Fibroblast of the aortic adventitia (primary cell): ENCODE measurements around the gene DNAH3. TPM values are rescaled to one million over a fixed set of nuclear protein-coding genes. Genes with fewer than 3 reads are reported as not detected.
"Not testable (repeated sequence)": the region's sequence is repeated elsewhere in the genome, so short reads cannot be mapped to it uniquely, and the experiment has no call there.

Experiments used
- DNase-seq: peaks from one replicate; pipeline ENCODE4 v3.0.0-alpha.2; 2010; ENCODE audit warnings: low read depth
- H3K4me3 ChIP-seq: 2 replicates; pipeline ENCODE4 v1.5.1; 2011; ENCODE audit warnings: low read depth, mild to moderate bottlenecking, control low read depth, low read length, moderate library complexity
- total RNA-seq: library from RNA; depleted of rRNA; stranded (reverse); fragments of >200 nt; gene quantifications from 2 replicates; pipeline ENCODE4 v1.2.3, GENCODE V29; 2012; ENCODE audit warnings: low replicate concordance
- TF ChIP-seq, protein P1 (sequence below): IDR thresholded peaks from 2 replicates; pipeline ENCODE4 v1.5.1; 2011; ENCODE audit warnings: mild to moderate bottlenecking, low read length, control low read depth, inconsistent platforms; ENCODE audit not compliant: insufficient read depth

DNAH3 gene
- total RNA-seq, 1 donor: not detected

GRCh38 chr16:21160276-21160675 lies 9.6 kb upstream of the DNAH3 start:
- H3K4me3 ChIP-seq: no peak overlapping the region
- no peak for DNase-seq
- TF ChIP-seq, protein P1, sequence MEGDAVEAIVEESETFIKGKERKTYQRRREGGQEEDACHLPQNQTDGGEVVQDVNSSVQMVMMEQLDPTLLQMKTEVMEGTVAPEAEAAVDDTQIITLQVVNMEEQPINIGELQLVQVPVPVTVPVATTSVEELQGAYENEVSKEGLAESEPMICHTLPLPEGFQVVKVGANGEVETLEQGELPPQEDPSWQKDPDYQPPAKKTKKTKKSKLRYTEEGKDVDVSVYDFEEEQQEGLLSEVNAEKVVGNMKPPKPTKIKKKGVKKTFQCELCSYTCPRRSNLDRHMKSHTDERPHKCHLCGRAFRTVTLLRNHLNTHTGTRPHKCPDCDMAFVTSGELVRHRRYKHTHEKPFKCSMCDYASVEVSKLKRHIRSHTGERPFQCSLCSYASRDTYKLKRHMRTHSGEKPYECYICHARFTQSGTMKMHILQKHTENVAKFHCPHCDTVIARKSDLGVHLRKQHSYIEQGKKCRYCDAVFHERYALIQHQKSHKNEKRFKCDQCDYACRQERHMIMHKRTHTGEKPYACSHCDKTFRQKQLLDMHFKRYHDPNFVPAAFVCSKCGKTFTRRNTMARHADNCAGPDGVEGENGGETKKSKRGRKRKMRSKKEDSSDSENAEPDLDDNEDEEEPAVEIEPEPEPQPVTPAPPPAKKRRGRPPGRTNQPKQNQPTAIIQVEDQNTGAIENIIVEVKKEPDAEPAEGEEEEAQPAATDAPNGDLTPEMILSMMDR: no peak

DNA sequence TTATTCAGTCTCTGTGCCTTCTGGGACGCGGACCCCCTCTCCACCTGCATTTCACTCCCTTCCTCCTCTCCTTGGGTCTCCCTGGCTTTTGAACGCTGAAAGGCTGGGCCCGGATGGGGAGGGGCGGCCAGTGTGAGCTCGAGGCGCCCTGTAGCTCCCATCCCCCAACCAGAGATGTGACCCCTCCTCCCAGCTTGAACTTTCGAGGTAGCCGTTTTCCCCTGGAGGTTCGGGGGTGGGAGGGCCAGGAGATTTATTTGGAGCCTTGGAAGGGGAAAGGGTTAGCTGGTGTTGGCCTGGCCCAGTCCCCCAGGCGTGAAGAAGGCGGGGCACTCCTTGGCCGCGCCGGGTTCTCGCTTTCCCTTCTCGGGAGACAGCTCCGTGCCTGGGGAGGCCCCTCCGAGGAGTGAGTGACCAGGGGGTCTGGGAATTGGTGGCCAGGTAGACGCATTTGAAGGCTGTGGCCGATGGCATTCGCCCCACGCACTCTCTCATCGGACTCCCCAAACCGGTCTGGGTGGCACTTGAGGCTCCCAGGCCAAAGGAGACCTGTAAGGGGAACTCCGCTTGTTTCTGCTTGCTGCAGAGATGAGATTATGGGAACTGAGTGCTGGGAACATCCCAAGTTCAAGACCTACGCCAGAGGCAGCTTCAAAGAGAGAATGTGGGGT lies 8.8 kb upstream of the DNAH3 start:
- H3K4me3 ChIP-seq: peak overlapping the region; percentile 79
- TF ChIP-seq, protein P1: no peak
- no peak for DNase-seq

DNA sequence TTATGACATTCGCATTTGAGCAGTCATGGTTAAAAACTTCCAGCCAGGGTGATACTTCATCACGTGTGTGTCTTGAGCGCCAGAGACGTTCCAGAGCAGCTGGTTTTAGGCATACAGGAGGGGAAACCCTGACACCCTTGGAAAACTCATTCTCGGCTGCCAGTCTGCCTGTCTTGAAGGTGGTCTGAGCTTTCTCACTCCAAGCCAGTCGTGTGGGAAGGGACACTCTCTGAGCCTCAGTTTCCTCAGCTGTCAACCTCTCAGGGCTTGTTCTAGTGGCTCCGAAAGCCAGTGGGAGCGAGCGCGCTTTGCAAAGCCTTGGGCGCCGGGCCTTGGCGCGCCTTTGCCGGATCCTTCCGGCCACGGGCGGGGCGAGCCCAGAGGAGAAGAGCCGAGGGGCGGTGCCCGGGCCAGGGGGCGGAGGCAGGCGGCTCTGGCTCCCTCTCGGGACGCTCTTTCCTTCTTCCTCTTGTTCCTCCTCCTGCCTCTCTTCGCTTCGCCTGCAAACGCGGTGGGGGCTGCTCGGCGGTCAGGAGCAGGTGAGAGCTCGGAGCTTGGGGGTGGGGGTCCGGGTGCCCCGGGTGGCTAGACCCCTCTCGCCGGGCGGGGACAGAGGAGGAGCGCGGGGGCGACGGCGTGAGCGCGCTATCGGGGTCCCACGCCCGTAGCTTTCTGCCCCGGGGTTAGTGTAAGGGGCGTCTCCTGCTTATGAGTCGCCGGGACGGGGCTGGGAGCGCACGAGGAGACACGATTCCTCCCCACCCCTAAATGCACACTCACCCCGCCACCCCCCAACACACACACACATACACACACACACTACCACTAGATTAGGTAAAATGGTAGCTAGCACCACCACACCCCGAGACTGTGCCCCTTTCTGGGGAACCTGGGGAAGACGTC lies 7.8 kb upstream of the DNAH3 start, which contains the start of gene LDAF1:
LDAF1 (plus strand) TSS at position 467 of the 903 bp plus-strand sequence. CDS start 2,509 bp downstream, outside the sequence.
- TF ChIP-seq, protein P1: no peak
- peak within 1 kb of the TSS; percentile 79 for H3K4me3 ChIP-seq
- DNase-seq: peak; percentile 70

- H3K4me3 ChIP-seq: no peak overlapping the region
- no peak for DNase-seq
- TF ChIP-seq, protein P1: no peak
Measured at GRCh38 chr16:21157632-21158031, 7.0 kb upstream of the DNAH3 start.

- TF ChIP-seq, protein P1: peak; percentile 69
- peak; percentile 94 for DNase-seq
- no peak overlapping the region for H3K4me3 ChIP-seq
Measured at GRCh38 chr16:21156767-21157467, 6.3 kb upstream of the DNAH3 start.

DNA sequence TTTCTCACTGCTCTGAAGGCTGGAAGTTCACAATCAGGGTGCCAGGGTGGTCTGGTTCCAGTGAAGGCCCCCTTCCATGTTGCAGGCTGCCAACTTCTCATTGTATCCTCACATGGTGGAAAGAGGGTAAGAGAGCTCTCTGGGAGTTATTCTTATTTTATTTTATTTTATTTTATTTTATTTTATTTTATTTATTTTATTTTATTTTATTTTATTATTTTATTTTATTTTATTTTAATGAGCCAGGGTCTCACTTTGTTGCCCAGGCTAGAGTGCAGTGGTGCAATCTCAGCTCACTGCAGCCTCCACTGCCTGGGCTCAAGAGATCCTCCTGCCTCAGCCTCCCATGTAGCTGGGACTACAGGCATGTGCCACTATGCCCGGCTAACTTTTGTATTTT lies 5.4 kb upstream of the DNAH3 start:
- not testable (repeated sequence) for H3K4me3 ChIP-seq, DNase-seq

GRCh38 chr16:21153124-21153729 lies 2.6 kb upstream of the DNAH3 start:
- H3K4me3 ChIP-seq, DNase-seq: not testable (repeated sequence)

- not testable (repeated sequence) for H3K4me3 ChIP-seq, DNase-seq
Measured at GRCh38 chr16:21152160-21153030, 1.7 kb upstream of the DNAH3 start.
